HG03095 (cell line): ENCODE measurements around the gene EXOC3L4.

ENCODE experiments used
- ATAC-seq: cut with Tn5 transposase; IDR thresholded peaks from one replicate; pipeline ENCODE4 v1.9.1; 2021; ENCODE audit warnings: moderate library complexity; ENCODE audit not compliant: unreplicated experiment

The EXOC3L4 gene

GRCh38 chr14:103070263-103070885, 24.2 kb upstream of the EXOC3L4 start:
- ATAC-seq: no peak

- ATAC-seq: no peak
These were observed 23.5 kb upstream of the EXOC3L4 start for GRCh38 chr14:103070971-103071542.

- no peak for ATAC-seq
These were observed 22.8 kb upstream of the EXOC3L4 start for GRCh38 chr14:103071544-103072251.

GRCh38 chr14:103072595-103073366, 21.7 kb upstream of the EXOC3L4 start:
- ATAC-seq: no peak

- ATAC-seq: no peak
These were observed 21.1 kb upstream of the EXOC3L4 start for GRCh38 chr14:103073367-103073875.

- no peak for ATAC-seq
These were observed 20.4 kb upstream of the EXOC3L4 start for GRCh38 chr14:103073876-103074728.

GRCh38 chr14:103074729-103075367, 19.7 kb upstream of the EXOC3L4 start:
- no peak for ATAC-seq

GRCh38 chr14:103078420-103078749, 16.1 kb upstream of the EXOC3L4 start:
- ATAC-seq: no peak

- ATAC-seq: no peak
These were observed 15.5 kb upstream of the EXOC3L4 start for GRCh38 chr14:103078860-103079587.

- ATAC-seq: no peak
These were observed 12.6 kb upstream of the EXOC3L4 start for GRCh38 chr14:103081951-103082350.

- no peak for ATAC-seq
These were observed 10.3 kb upstream of the EXOC3L4 start, which contains the start of gene LBHD2 for GRCh38 chr14:103084021-103084919. Gene LBHD2, plus strand, starts transcription at chr14:103084210. Its CDS starts 1,803 bp downstream, at chr14:103086013.

GRCh38 chr14:103085106-103086091, 9.1 kb upstream of the EXOC3L4 start:
- ATAC-seq: no peak

- ATAC-seq: no peak
These were observed 7.7 kb upstream of the EXOC3L4 start for GRCh38 chr14:103086771-103087342.

GRCh38 chr14:103087343-103087835, 7.1 kb upstream of the EXOC3L4 start:
- no peak for ATAC-seq

- no peak for ATAC-seq
These were observed 5.6 kb upstream of the EXOC3L4 start for GRCh38 chr14:103088921-103089320.
